HEK293 (cell line): Measurements from ENCODE around the gene PLXNA3.

ENCODE experiments used
- CTCF ChIA-PET: fragments of 350-600 bp; formaldehyde crosslinking; extraction: SDS; loops from one replicate; lab custom pipeline; 2021; ENCODE audit warnings: antibody characterized with exemption; lab: Yijun Ruan, JAX
- POLR2A ChIA-PET: fragments of 300-600 bp; formaldehyde crosslinking; extraction: SDS; loops from one replicate; lab custom pipeline; 2020; ENCODE audit warnings: antibody characterized with exemption, inconsistent platforms; lab: Yijun Ruan, JAX
- H3K27ac ChIP-seq: fragments of 200-500 bp; sonication (Bioruptor generic); 2 replicates; pipeline ENCODE4 v1.5.1; 2014; ENCODE audit warnings: low read depth, low read length, control low read depth, inconsistent platforms; ENCODE audit errors: extremely low read depth
- H3K36me3 ChIP-seq, 2 experiments: fragments of 200-500 bp in 1 of 2; sonication (Bioruptor generic) in 1 of 2; 1 replicate in 1 of 2; 2 replicates in 1 of 2; pipeline ENCODE4 v1.5.1; 2014 to 2017; ENCODE audit warnings: inconsistent platforms in 2 of 2, low read length in 2 of 2; ENCODE audit not compliant: control insufficient read depth in 2 of 2, insufficient read depth in 1 of 2
- H3K4me1 ChIP-seq: fragments of 200-500 bp; sonication (Bioruptor generic); 2 replicates; pipeline ENCODE4 v1.5.1; 2014; ENCODE audit warnings: mild to moderate bottlenecking, low read length, inconsistent platforms; ENCODE audit not compliant: control insufficient read depth, insufficient read depth
- H3K4me3 ChIP-seq: 2 replicates; pipeline ENCODE4 v1.5.1; 2011; ENCODE audit warnings: low read depth, mild to moderate bottlenecking, control low read depth, low read length, moderate library complexity
- H3K9me3 ChIP-seq: fragments of 200-500 bp; sonication (Bioruptor generic); 2 replicates; pipeline ENCODE4 v1.5.1; 2014; ENCODE audit warnings: low read depth, low read length, inconsistent platforms; ENCODE audit not compliant: control insufficient read depth, insufficient read depth
- GLI4 ChIP-seq: fragments of 450-650 bp; formaldehyde crosslinking; IDR thresholded peaks from 2 replicates; pipeline ENCODE4 v1.5.1; 2016; ENCODE audit warnings: missing biosample characterization, missing genetic modification characterization
- KLF16 ChIP-seq: fragments of 450-650 bp; formaldehyde crosslinking; IDR thresholded peaks from 2 replicates; pipeline ENCODE4 v1.5.1; 2017; ENCODE audit warnings: missing biosample characterization, missing genetic modification characterization
- SCRT1 ChIP-seq: fragments of 450-650 bp; formaldehyde crosslinking; IDR thresholded peaks from 2 replicates; pipeline ENCODE4 v1.5.1; 2016; ENCODE audit warnings: missing biosample characterization, missing genetic modification characterization, borderline replicate concordance
- SCRT2 ChIP-seq: fragments of 450-650 bp; formaldehyde crosslinking; IDR thresholded peaks from 2 replicates; pipeline ENCODE4 v1.5.1; 2016; ENCODE audit warnings: missing biosample characterization, missing genetic modification characterization
- TCF7L2 ChIP-seq: IDR thresholded peaks from 2 replicates; pipeline ENCODE4 v1.6.1; 2011; ENCODE audit warnings: low read depth, mild to moderate bottlenecking, inconsistent platforms, low read length, moderate library complexity, borderline replicate concordance
- ZBTB8A ChIP-seq: fragments of 450-650 bp; formaldehyde crosslinking; IDR thresholded peaks from 2 replicates; pipeline ENCODE4 v1.5.1; 2016; ENCODE audit warnings: missing biosample characterization, missing genetic modification characterization
- ZNF10 ChIP-seq: fragments of 450-650 bp; formaldehyde crosslinking; IDR thresholded peaks from 2 replicates; pipeline ENCODE4 v1.5.1; 2017; ENCODE audit warnings: missing biosample characterization, missing genetic modification characterization
- ZNF114 ChIP-seq: fragments of 450-650 bp; formaldehyde crosslinking; IDR thresholded peaks from 2 replicates; pipeline ENCODE4 v1.5.0; 2017; ENCODE audit warnings: missing biosample characterization, missing genetic modification characterization
- ZNF174 ChIP-seq: fragments of 450-650 bp; formaldehyde crosslinking; IDR thresholded peaks from 2 replicates; pipeline ENCODE4 v1.5.0; 2017; ENCODE audit warnings: missing biosample characterization, mild to moderate bottlenecking, missing genetic modification characterization
- ZNF621 ChIP-seq: fragments of 450-650 bp; formaldehyde crosslinking; IDR thresholded peaks from 2 replicates; pipeline ENCODE4 v1.5.1; 2017; ENCODE audit warnings: missing biosample characterization, missing genetic modification characterization
- ZNF654 ChIP-seq: fragments of 450-650 bp; formaldehyde crosslinking; IDR thresholded peaks from 2 replicates; pipeline ENCODE4 v1.5.1; 2016; ENCODE audit warnings: low read depth, missing biosample characterization, missing genetic modification characterization
- ZNF701 ChIP-seq: fragments of 450-650 bp; formaldehyde crosslinking; IDR thresholded peaks from 2 replicates; pipeline ENCODE4 v1.5.1; 2016; ENCODE audit warnings: missing biosample characterization, missing genetic modification characterization
- ZNF792 ChIP-seq: fragments of 450-650 bp; formaldehyde crosslinking; IDR thresholded peaks from 2 replicates; pipeline ENCODE4 v1.5.1; 2016; ENCODE audit warnings: missing biosample characterization, missing genetic modification characterization
- TF ChIP-seq, protein P1 (sequence below): fragments of 450-650 bp; formaldehyde crosslinking; IDR thresholded peaks from 2 replicates; pipeline ENCODE4 v1.5.1; 2016; ENCODE audit warnings: missing biosample characterization, missing genetic modification characterization
- TF ChIP-seq, protein P2 (sequence below): fragments of 450-650 bp; formaldehyde crosslinking; IDR thresholded peaks from 2 replicates; pipeline ENCODE4 v1.5.1; 2017; ENCODE audit warnings: missing biosample characterization, missing genetic modification characterization
- TF ChIP-seq, protein P3 (sequence below): fragments of 450-650 bp; formaldehyde crosslinking; IDR thresholded peaks from 2 replicates; pipeline ENCODE4 v1.5.1; 2017; ENCODE audit warnings: missing biosample characterization, missing genetic modification characterization

Gene PLXNA3

DNA sequence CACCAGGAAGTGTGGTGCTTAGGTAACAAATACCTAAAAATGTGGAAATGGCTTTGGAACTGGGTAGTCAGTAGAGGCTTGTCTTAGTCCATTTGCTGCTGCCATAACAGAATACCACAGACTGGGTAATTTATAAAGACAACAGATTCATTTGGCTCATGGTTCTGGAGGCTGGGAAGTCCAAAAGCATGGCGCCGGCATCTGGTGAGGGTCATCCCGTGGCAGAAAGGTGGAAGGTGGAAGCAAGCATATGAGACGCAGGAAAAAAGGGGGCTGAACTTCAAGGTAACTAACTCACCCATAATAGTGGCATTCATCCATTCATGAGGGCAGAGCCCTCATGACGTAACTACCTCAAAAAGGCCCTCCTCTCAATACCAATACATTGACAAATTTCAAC is 51.4 kb downstream of the PLXNA3 start:
- no peak overlapping the region for H3K27ac ChIP-seq
- H3K9me3 ChIP-seq = no peaks in the 10 kb centered on the region
- H3K4me3 ChIP-seq = no peak overlapping the region
- CTCF ChIA-PET = no interaction called here
- TF ChIP-seq ZNF114 (tag by site-specific recombination) = no peak
- peak; percentile 82 for TF ChIP-seq ZNF10 (tag by site-specific recombination)
- POLR2A ChIA-PET = no interaction called here
- H3K36me3 ChIP-seq = peaks cover 4 to 43% of the 10 kb centered on the region in 2 experiments; a peak in 2 of 3 replicates
- H3K4me1 ChIP-seq = no peaks in the 10 kb centered on the region

DNA sequence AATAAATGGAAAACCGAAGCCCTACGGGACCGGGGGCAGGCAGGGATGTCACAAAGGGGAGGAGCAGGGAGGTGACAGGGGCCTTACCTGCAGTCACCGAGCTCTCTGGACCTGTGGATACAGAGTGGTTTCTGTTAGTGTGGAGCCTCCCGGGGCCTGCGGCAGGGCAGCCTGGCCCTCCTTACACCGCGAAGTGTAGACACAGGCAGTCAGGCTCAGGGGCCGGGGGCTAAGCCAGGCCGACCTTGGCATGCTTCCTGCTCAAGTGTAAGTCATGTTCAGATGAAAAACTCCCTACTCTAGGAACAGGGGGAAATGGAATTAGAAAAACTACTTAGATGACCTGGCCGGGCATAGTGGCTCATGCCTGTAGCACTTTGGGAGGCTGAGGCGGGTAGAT is 53.7 kb downstream of the PLXNA3 start:
- CTCF ChIA-PET = interaction anchor here (0.7 kb wide), 1 partner anchor 32 kb away, joined by 3 read pairs; no protein-coding TSS in a partner anchor
- no peak for TF ChIP-seq ZNF792 (tag by site-specific recombination)
- no peak for TF ChIP-seq ZNF654 (tag by site-specific recombination)
- no peak for TF ChIP-seq TCF7L2
- TF ChIP-seq ZNF701 (tag by site-specific recombination) = no peak
- TF ChIP-seq, protein P1, sequence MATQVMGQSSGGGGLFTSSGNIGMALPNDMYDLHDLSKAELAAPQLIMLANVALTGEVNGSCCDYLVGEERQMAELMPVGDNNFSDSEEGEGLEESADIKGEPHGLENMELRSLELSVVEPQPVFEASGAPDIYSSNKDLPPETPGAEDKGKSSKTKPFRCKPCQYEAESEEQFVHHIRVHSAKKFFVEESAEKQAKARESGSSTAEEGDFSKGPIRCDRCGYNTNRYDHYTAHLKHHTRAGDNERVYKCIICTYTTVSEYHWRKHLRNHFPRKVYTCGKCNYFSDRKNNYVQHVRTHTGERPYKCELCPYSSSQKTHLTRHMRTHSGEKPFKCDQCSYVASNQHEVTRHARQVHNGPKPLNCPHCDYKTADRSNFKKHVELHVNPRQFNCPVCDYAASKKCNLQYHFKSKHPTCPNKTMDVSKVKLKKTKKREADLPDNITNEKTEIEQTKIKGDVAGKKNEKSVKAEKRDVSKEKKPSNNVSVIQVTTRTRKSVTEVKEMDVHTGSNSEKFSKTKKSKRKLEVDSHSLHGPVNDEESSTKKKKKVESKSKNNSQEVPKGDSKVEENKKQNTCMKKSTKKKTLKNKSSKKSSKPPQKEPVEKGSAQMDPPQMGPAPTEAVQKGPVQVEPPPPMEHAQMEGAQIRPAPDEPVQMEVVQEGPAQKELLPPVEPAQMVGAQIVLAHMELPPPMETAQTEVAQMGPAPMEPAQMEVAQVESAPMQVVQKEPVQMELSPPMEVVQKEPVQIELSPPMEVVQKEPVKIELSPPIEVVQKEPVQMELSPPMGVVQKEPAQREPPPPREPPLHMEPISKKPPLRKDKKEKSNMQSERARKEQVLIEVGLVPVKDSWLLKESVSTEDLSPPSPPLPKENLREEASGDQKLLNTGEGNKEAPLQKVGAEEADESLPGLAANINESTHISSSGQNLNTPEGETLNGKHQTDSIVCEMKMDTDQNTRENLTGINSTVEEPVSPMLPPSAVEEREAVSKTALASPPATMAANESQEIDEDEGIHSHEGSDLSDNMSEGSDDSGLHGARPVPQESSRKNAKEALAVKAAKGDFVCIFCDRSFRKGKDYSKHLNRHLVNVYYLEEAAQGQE (tag by site-specific recombination) = no peak
- TF ChIP-seq ZNF621 (tag by site-specific recombination) = no peak
- TF ChIP-seq, protein P2, sequence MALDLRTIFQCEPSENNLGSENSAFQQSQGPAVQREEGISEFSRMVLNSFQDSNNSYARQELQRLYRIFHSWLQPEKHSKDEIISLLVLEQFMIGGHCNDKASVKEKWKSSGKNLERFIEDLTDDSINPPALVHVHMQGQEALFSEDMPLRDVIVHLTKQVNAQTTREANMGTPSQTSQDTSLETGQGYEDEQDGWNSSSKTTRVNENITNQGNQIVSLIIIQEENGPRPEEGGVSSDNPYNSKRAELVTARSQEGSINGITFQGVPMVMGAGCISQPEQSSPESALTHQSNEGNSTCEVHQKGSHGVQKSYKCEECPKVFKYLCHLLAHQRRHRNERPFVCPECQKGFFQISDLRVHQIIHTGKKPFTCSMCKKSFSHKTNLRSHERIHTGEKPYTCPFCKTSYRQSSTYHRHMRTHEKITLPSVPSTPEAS = no peak
- TF ChIP-seq ZNF174 (tag by site-specific recombination) = no peak
- no peak for TF ChIP-seq KLF16 (tag by site-specific recombination)

DNA sequence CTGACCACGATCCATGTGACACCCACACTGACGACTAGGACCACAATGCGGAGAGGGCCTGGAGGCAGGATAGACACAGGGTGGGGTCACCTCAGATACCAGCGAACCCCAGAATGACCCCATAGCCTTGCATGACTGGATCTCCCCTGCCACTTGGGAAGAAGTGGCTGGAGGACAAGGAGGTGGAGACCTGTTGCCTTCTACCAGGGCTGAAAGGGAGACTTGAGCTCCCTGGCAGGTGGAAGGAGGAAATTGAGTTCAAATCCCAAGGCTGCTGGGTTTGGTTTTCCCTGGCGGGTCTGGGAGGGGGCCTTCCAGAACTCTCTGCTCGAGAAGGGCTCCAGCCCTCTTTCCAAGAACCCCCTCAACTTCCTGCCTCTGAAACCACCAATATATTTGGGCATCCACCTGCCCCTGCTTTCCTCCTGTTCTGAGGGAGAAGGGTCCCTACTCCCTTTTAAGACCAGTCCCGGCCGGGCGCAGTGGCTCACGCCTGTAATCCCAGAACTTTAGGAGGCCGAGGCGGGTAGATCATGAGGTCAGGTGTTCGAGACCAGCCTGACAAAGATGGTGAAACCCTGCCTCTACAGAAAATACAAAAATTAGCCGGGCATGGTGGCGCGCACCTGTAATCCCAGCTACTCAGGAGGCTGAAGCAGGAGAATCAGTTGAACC is 54.9 kb downstream of the PLXNA3 start:
- ChIA-PET POLR2A (no interaction called here), CTCF (no interaction called here)
- H3K4me3 ChIP-seq = no peak overlapping the region
- H3K36me3 ChIP-seq = peaks cover 4 to 31% of the 10 kb centered on the region in 2 experiments; a peak in 2 of 3 replicates
- no peak overlapping the region for H3K27ac ChIP-seq
- peaks cover 3% of the 10 kb centered on the region; the same call in 1 of the 2 replicates for H3K4me1 ChIP-seq
- no peak for TF ChIP-seq ZBTB8A
- TF ChIP-seq GLI4 = no peak
- 0 out of 2 replicates have a peak, but pooled peaks have one; percentile 51 for TF ChIP-seq SCRT1 (tag by site-specific recombination)
- TF ChIP-seq, protein P3, sequence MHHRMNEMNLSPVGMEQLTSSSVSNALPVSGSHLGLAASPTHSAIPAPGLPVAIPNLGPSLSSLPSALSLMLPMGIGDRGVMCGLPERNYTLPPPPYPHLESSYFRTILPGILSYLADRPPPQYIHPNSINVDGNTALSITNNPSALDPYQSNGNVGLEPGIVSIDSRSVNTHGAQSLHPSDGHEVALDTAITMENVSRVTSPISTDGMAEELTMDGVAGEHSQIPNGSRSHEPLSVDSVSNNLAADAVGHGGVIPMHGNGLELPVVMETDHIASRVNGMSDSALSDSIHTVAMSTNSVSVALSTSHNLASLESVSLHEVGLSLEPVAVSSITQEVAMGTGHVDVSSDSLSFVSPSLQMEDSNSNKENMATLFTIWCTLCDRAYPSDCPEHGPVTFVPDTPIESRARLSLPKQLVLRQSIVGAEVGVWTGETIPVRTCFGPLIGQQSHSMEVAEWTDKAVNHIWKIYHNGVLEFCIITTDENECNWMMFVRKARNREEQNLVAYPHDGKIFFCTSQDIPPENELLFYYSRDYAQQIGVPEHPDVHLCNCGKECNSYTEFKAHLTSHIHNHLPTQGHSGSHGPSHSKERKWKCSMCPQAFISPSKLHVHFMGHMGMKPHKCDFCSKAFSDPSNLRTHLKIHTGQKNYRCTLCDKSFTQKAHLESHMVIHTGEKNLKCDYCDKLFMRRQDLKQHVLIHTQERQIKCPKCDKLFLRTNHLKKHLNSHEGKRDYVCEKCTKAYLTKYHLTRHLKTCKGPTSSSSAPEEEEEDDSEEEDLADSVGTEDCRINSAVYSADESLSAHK (tag by site-specific recombination) = no peak
- TF ChIP-seq SCRT2 (tag by site-specific recombination) = peak; percentile 63; the same call in 1 of the 2 replicates
- no peaks in the 10 kb centered on the region for H3K9me3 ChIP-seq

More for the DNA sequence above, 53.7 kb downstream of the PLXNA3 start:
- POLR2A ChIA-PET = interaction anchor here (1.9 kb wide), 1 partner anchor 21 kb away, joined by 6 read pairs; the partner anchor contains the start of gene SLC10A3
- H3K9me3 ChIP-seq = no peaks in the 10 kb centered on the region
- H3K36me3 ChIP-seq = peaks cover 4 to 40% of the 10 kb centered on the region in 2 experiments; a peak in 2 of 3 replicates
- H3K27ac ChIP-seq = no peak overlapping the region
- peaks cover 3% of the 10 kb centered on the region; the same call in 1 of the 2 replicates for H3K4me1 ChIP-seq
- no peak overlapping the region for H3K4me3 ChIP-seq
